ENCODE results near the gene GRB7. TPM values are rescaled to one million over a fixed set of nuclear protein-coding genes. Genes with fewer than 3 reads are reported as not detected.

GRB7 gene
- total and polyA plus RNA-seq, 2 experiments from 2014 or later = 12.8 to 28.9 TPM

- no peak for TF ChIP-seq CREB1 (CRISPR knock-in tag; IDR thresholded peaks at IDR 0.05; ENCODE audit: low read depth)
- no peak for TF ChIP-seq POLR2AphosphoS5 (IDR thresholded peaks at IDR 0.05; ENCODE audit: low read depth)
- TF ChIP-seq, protein P1, sequence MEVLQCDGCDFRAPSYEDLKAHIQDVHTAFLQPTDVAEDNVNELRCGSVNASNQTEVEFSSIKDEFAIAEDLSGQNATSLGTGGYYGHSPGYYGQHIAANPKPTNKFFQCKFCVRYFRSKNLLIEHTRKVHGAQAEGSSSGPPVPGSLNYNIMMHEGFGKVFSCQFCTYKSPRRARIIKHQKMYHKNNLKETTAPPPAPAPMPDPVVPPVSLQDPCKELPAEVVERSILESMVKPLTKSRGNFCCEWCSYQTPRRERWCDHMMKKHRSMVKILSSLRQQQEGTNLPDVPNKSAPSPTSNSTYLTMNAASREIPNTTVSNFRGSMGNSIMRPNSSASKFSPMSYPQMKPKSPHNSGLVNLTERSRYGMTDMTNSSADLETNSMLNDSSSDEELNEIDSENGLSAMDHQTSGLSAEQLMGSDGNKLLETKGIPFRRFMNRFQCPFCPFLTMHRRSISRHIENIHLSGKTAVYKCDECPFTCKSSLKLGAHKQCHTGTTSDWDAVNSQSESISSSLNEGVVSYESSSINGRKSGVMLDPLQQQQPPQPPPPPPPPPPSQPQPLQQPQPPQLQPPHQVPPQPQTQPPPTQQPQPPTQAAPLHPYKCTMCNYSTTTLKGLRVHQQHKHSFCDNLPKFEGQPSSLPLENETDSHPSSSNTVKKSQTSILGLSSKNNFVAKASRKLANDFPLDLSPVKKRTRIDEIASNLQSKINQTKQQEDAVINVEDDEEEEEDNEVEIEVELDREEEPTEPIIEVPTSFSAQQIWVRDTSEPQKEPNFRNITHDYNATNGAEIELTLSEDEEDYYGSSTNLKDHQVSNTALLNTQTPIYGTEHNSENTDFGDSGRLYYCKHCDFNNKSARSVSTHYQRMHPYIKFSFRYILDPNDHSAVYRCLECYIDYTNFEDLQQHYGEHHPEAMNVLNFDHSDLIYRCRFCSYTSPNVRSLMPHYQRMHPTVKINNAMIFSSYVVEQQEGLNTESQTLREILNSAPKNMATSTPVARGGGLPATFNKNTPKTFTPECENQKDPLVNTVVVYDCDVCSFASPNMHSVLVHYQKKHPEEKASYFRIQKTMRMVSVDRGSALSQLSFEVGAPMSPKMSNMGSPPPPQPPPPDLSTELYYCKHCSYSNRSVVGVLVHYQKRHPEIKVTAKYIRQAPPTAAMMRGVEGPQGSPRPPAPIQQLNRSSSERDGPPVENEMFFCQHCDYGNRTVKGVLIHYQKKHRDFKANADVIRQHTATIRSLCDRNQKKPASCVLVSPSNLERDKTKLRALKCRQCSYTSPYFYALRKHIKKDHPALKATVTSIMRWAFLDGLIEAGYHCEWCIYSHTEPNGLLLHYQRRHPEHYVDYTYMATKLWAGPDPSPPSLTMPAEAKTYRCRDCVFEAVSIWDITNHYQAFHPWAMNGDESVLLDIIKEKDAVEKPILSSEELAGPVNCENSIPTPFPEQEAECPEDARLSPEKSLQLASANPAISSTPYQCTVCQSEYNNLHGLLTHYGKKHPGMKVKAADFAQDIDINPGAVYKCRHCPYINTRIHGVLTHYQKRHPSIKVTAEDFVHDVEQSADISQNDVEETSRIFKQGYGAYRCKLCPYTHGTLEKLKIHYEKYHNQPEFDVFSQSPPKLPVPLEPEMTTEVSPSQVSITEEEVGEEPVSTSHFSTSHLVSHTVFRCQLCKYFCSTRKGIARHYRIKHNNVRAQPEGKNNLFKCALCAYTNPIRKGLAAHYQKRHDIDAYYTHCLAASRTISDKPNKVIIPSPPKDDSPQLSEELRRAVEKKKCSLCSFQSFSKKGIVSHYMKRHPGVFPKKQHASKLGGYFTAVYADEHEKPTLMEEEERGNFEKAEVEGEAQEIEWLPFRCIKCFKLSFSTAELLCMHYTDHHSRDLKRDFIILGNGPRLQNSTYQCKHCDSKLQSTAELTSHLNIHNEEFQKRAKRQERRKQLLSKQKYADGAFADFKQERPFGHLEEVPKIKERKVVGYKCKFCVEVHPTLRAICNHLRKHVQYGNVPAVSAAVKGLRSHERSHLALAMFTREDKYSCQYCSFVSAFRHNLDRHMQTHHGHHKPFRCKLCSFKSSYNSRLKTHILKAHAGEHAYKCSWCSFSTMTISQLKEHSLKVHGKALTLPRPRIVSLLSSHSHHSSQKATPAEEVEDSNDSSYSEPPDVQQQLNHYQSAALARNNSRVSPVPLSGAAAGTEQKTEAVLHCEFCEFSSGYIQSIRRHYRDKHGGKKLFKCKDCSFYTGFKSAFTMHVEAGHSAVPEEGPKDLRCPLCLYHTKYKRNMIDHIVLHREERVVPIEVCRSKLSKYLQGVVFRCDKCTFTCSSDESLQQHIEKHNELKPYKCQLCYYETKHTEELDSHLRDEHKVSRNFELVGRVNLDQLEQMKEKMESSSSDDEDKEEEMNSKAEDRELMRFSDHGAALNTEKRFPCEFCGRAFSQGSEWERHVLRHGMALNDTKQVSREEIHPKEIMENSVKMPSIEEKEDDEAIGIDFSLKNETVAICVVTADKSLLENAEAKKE (CRISPR knock-in tag; IDR thresholded peaks at IDR 0.05) = no peak
- TF ChIP-seq JUNB (IDR thresholded peaks at IDR 0.05; ENCODE audit: unreplicated experiment) = no peak
- TF ChIP-seq, protein P2, sequence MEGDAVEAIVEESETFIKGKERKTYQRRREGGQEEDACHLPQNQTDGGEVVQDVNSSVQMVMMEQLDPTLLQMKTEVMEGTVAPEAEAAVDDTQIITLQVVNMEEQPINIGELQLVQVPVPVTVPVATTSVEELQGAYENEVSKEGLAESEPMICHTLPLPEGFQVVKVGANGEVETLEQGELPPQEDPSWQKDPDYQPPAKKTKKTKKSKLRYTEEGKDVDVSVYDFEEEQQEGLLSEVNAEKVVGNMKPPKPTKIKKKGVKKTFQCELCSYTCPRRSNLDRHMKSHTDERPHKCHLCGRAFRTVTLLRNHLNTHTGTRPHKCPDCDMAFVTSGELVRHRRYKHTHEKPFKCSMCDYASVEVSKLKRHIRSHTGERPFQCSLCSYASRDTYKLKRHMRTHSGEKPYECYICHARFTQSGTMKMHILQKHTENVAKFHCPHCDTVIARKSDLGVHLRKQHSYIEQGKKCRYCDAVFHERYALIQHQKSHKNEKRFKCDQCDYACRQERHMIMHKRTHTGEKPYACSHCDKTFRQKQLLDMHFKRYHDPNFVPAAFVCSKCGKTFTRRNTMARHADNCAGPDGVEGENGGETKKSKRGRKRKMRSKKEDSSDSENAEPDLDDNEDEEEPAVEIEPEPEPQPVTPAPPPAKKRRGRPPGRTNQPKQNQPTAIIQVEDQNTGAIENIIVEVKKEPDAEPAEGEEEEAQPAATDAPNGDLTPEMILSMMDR (conservative IDR thresholded peaks at IDR 0.05; ENCODE audit: low read depth in 2 of 2) = no peak
- TF ChIP-seq, protein P3, sequence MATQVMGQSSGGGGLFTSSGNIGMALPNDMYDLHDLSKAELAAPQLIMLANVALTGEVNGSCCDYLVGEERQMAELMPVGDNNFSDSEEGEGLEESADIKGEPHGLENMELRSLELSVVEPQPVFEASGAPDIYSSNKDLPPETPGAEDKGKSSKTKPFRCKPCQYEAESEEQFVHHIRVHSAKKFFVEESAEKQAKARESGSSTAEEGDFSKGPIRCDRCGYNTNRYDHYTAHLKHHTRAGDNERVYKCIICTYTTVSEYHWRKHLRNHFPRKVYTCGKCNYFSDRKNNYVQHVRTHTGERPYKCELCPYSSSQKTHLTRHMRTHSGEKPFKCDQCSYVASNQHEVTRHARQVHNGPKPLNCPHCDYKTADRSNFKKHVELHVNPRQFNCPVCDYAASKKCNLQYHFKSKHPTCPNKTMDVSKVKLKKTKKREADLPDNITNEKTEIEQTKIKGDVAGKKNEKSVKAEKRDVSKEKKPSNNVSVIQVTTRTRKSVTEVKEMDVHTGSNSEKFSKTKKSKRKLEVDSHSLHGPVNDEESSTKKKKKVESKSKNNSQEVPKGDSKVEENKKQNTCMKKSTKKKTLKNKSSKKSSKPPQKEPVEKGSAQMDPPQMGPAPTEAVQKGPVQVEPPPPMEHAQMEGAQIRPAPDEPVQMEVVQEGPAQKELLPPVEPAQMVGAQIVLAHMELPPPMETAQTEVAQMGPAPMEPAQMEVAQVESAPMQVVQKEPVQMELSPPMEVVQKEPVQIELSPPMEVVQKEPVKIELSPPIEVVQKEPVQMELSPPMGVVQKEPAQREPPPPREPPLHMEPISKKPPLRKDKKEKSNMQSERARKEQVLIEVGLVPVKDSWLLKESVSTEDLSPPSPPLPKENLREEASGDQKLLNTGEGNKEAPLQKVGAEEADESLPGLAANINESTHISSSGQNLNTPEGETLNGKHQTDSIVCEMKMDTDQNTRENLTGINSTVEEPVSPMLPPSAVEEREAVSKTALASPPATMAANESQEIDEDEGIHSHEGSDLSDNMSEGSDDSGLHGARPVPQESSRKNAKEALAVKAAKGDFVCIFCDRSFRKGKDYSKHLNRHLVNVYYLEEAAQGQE (IDR thresholded peaks at IDR 0.05; ENCODE audit: unreplicated experiment) = no peak
- TF ChIP-seq, protein P4, sequence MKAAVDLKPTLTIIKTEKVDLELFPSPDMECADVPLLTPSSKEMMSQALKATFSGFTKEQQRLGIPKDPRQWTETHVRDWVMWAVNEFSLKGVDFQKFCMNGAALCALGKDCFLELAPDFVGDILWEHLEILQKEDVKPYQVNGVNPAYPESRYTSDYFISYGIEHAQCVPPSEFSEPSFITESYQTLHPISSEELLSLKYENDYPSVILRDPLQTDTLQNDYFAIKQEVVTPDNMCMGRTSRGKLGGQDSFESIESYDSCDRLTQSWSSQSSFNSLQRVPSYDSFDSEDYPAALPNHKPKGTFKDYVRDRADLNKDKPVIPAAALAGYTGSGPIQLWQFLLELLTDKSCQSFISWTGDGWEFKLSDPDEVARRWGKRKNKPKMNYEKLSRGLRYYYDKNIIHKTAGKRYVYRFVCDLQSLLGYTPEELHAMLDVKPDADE (IDR thresholded peaks at IDR 0.05) = no peak
- no peak for TF ChIP-seq EZH2 (IDR thresholded peaks at IDR 0.05; ENCODE audit: low read depth, unreplicated experiment)
- no peak for TF ChIP-seq STAT1 (IDR thresholded peaks at IDR 0.05; ENCODE audit: unreplicated experiment)
- no peak for TF ChIP-seq EZH2phosphoT487 (IDR thresholded peaks at IDR 0.05; ENCODE audit: unreplicated experiment)
- TF ChIP-seq ZNF331 (CRISPR knock-in tag; IDR thresholded peaks at IDR 0.05; ENCODE audit: low read depth) = no peak
- TF ChIP-seq NANOG (IDR thresholded peaks at IDR 0.05; ENCODE audit: borderline replicate concordance) = no peak
- TF ChIP-seq ZNF114 (CRISPR knock-in tag; IDR thresholded peaks at IDR 0.05) = no peak
- peaks cover 10% of the 10 kb centered on the region for H4K20me1 ChIP-seq (replicated peaks; ENCODE audit: insufficient read depth)
- peaks cover 36% of the 10 kb centered on the region for H3K36me3 ChIP-seq (ENCODE audit: insufficient read depth)
- no peak overlapping the region for H3K4me2 ChIP-seq
- no peak overlapping the region for H3K27ac Mint-ChIP-seq
- DNase-seq (ENCODE audit: low spot score) (no peak), ATAC-seq (no peak)
- H3K79me2 ChIP-seq (replicated peaks; ENCODE audit: insufficient read depth) = no peaks in the 10 kb centered on the region
- no peak overlapping the region for H3K4me3 Mint-ChIP-seq
- no peaks in the 10 kb centered on the region for H3K4me1 Mint-ChIP-seq
- peaks cover 20% of the 10 kb centered on the region for H3K27me3 Mint-ChIP-seq (ENCODE audit: insufficient read depth, low read depth, poor library complexity)
- no peak overlapping the region for H3K27ac ChIP-seq (ENCODE audit: low read depth)
- no peak overlapping the region for H3K4me3 ChIP-seq
- no peak overlapping the region for H2AFZ ChIP-seq
- H3K4me1 ChIP-seq (ENCODE audit: insufficient read depth) = no peaks in the 10 kb centered on the region
- H3K27me3 ChIP-seq (ENCODE audit: insufficient read depth) = no peaks in the 10 kb centered on the region
- peaks cover 9% of the 10 kb centered on the region; the same call in 1 of the 2 replicates for H3F3A ChIP-seq (replicated peaks; ENCODE audit: low read depth)
- no peaks in the 10 kb centered on the region for H3K9me2 ChIP-seq (ENCODE audit: insufficient read depth)
- peaks cover 89% of the 10 kb centered on the region for H3K36me3 Mint-ChIP-seq (ENCODE audit: low read depth)
- H3K9me3 Mint-ChIP-seq = no peaks in the 10 kb centered on the region
Observed at GRCh38 chr17:39716073-39716818, 21.5 kb upstream of the GRB7 start.

Data from GM23338 (cell line).